ENCODE data around the gene PHKG2. TPM values are rescaled to one million over a fixed set of nuclear protein-coding genes. Genes with fewer than 3 reads are reported as not detected.

PHKG2 gene
- total RNA-seq, 1 experiment from 2014 or later, result 26.4 TPM

DNA sequence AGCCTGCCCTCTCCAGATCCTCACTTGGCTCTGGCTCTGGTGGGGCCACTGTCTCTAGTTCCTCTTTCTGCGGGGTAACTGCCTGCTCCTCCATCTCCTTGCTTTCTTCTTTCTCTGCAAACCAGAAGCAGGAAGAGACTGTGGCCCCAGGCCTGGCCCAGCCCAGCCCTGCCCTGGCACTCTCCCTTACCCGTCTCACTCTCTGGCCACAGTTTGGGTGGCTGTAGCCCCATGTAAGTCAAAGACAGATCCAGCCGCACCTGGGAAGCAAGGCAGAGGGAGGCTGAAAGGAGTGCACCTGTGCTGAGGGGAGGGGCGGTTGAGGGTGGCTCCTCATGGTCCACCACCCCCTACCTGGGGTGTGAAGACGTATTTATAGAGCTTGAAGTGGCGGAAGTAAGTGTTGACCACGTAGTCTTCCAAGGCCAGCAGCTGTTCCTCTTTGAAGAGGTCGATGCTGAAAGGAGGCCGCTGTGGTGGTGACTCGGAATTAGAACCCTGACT lies 10.8 kb downstream of the PHKG2 start:
- H3K4me1 ChIP-seq, result peaks cover 5% of the 10 kb centered on the region; the same call in 1 of the 2 replicates
- DNase-seq, result no peak
- no peaks in the 10 kb centered on the region for H3K27me3 ChIP-seq
- H3K4me3 ChIP-seq, result no peak overlapping the region
- H3K27ac ChIP-seq, result no peak overlapping the region
- peaks cover 16% of the 10 kb centered on the region for H3K36me3 ChIP-seq
- no peaks in the 10 kb centered on the region for H3K9me3 ChIP-seq (replicated peaks)

DNA sequence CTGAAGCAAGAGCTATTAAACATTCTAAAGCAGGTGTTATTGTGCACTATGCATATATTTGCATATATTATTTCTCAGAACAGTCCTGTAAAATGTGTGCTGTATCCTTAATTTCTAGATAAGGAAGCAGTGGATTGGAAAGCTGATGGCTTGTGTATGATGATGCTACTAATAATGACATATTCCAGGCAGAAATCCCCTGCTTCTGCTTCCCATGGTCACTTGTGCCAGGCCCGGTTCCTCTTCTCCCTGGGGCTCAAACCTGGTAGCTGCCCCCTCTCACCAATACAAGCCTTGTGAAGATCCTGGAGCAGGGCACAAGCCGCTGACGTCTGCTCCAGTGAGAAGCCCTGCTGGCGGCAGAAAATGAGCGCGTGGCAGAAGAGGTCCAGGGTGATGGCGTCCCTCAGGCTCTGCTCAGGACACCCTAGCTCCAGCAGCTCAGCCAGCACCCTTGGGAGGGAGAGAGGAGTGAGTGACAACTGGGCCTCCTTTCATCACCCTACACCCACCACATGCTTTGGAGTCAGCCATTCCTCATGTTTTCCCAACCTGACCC lies 11.9 kb downstream of the PHKG2 start:
- Histone ChIP-seq H3K9me3 (replicated peaks) (no peaks in the 10 kb centered on the region), H3K27me3 (no peaks in the 10 kb centered on the region), H3K36me3 (peaks cover 22% of the 10 kb centered on the region), H3K4me3 (no peak overlapping the region), H3K4me1 (peaks cover 5% of the 10 kb centered on the region; the same call in 1 of the 2 replicates), H3K27ac (no peak overlapping the region)
- DNase-seq, result no peak

DNA sequence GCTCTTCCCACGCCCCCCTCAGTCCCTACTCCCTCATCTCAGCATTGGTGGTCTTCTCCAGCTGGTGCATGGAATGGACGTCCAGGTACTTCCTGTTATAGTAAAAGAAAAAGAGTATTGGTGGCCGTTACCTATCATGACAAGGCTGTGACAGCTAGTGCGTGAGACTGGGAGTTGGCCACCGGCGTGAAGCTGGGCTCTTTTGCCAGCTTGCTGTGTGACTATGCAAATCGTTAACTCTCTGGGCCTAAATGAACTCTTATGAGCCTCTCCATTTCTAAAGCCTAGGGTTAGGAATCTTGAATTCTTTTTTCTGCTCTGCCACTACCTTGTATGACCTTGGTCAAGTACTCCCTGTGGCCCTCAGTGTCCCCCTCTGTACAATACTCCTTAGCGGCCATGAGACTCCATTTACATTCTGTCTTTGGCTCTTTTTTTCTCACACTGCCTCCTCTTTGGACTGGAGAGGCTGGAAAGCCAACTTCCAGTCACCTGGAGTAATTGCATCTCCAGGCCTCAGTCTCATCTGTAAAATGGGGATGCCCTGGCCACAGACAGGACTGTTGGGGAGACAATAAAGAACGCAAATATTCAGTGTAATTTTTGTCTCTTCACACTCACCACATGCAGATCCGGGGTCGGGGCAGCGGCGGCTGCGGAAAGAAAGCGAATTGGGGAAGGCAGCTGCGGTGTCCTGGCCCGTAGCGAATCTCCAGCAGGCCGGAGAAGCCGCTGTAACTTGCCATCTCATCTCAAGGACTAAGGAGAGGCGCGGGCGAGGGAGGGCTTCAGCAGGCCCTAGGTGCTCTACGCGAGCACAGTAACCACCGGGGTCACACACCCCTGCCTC lies 12.6 kb downstream of the PHKG2 start:
- H3K36me3 ChIP-seq, result peaks cover 22% of the 10 kb centered on the region
- peak overlapping the region; percentile 34 for H3K27ac ChIP-seq
- H3K27me3 ChIP-seq, result no peaks in the 10 kb centered on the region
- no peaks in the 10 kb centered on the region for H3K9me3 ChIP-seq (replicated peaks)
- H3K4me1 ChIP-seq, result peaks cover 5% of the 10 kb centered on the region; the same call in 1 of the 2 replicates
- no peak for DNase-seq
- peak overlapping the region; percentile 67 for H3K4me3 ChIP-seq

DNA sequence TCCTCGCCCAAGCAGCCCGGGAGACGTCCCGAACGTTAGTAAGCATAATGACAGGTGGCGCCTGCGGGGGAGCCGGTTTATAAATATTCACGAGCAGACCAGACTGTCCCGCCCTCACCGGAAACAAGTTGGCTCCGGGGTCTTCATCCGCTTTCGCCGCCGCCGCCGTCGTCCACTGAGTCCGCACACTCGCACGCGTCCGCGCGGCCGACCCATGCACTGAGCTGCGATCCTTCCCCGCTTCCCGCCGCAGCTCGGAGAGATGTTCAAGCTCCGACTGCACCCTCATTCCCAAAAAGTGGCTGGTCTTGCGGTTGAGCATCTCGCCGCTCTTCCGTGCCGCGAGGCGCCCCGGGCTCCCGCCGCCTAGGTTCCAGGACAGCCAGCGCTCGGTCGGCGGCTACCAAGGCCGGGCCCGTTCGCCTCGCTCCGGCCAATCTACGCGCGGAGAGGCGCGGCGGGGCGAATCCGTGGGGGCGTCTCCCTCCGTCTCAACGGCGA lies 13.3 kb downstream of the PHKG2 start:
- Histone ChIP-seq H3K4me3 (peak overlapping the region; percentile 67), H3K27ac (peak overlapping the region; percentile 34), H3K9me3 (replicated peaks) (no peaks in the 10 kb centered on the region), H3K36me3 (peaks cover 20% of the 10 kb centered on the region), H3K27me3 (no peaks in the 10 kb centered on the region), H3K4me1 (peaks cover 5% of the 10 kb centered on the region; the same call in 1 of the 2 replicates)
- DNase-seq, result peak; percentile 80 to 81

DNA sequence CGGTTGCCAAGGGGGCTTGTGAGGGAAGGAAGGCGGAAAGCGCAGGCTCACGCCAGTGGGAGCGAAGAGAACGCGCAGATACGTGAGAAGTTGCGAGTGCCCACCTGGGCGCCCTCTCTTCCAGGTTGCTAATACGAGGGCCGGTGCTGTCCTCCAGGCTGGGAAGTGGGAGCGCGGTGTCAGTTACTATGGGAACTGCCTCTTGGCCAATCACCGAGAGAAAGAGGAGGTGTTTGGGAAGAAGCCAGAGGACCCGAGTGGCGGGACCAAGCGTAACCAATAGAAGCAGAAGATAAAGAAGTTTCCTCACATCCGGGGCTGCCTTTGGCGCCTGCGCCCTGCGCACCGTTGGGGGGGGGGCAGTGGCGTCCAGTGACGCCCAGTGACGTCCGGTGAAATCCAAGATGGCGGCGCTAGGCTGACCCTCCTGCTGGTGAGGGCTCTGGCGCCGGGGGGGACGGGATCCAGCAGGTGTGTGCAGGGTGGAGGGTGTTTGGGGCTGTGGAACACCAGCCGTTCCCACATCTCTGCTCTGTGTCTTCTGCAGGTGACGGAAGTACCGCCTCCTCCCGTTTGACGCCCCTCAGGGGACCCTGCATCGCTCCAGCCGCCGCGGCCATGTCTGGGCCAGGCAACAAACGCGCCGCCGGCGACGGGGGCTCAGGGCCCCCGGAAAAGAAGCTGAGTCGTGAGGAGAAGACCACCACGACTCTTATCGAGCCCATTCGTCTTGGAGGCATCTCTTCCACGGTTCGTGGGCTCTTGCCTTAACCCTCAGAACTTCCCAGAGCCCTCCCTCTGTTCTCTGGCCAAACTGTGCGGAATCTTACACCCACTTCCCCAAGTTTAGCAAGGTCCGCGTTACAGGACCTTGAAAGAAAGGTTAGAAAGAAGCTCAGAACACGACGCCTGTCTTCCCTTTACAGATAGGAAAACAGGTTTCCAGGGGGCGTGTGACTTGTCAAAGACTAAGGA lies 14.0 kb downstream of the PHKG2 start, which contains the start of the genes CFAP119 and RNF40:
CFAP119 (minus strand) TSS at position 135 of the 975 bp plus-strand sequence. CDS start 314 bp downstream, outside the sequence.
RNF40 (plus strand) TSS at position 395 of the 975 bp plus-strand sequence; CDS start at position 619, 224 bp downstream.
- DNase-seq, result peak; percentile 98 to 99
- Histone ChIP-seq H3K27me3 (no peaks in the 10 kb centered on the region), H3K36me3 (peaks cover 24% of the 10 kb centered on the region), H3K4me1 (peaks cover 5% of the 10 kb centered on the region; the same call in 1 of the 2 replicates), H3K4me3 (peak within 1 kb of the TSS; percentile 67), H3K27ac (peak within 1 kb of the TSS; percentile 43), H3K9me3 (replicated peaks) (no peaks in the 10 kb centered on the region)

DNA sequence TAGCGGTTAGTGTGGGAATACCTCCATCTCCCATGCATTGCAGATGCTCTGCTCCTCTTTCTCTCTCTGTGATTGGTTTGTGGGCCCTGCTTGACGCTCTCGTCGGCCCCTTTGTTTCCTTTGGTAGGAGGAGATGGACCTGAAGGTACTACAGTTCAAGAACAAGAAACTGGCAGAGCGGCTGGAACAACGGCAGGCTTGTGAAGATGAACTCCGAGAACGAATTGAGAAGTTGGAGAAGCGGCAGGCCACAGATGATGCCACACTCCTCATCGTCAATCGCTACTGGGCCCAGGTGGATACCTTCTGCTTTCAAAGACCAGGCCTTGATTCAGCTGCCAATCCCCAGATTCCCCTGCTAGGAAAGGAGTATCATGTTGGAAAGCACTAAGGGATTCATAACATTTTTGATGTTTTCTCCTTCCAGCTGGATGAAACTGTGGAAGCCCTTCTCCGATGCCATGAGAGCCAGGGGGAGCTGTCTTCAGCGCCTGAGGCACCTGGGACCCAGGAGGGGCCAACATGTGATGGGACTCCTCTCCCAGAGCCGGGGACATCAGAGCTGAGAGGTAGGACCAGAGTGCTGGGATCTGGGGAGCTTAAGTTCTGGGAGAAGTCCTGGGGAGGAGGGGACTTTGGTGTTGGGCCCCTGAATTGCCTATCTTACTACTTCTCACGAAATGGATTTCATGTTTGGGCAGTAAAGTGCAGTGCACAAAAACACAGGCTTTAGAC lies 14.9 kb downstream of the PHKG2 start:
- Histone ChIP-seq H3K4me1 (peaks cover 5% of the 10 kb centered on the region; the same call in 1 of the 2 replicates), H3K27ac (no peak overlapping the region), H3K36me3 (peaks cover 31% of the 10 kb centered on the region), H3K9me3 (replicated peaks) (no peaks in the 10 kb centered on the region), H3K27me3 (no peaks in the 10 kb centered on the region), H3K4me3 (peak overlapping the region; percentile 67)
- DNase-seq, result no peak

DNA sequence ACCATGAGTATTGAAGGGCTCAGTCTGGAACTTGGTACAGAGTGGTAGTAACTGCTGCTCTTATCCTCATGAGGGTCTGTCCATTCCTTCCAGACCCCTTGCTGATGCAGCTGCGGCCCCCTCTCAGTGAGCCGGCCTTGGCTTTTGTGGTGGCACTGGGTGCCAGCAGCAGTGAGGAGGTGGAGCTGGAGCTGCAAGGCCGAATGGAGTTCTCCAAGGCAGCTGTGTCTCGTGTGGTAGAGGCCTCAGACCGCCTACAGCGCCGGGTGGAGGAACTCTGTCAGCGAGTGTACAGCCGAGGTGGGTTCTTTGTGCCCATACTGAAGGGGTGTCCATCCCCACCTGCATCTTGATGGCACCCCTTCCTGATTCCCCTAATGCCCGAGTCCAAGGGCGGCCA lies 15.9 kb downstream of the PHKG2 start:
- peaks cover 5% of the 10 kb centered on the region; the same call in 1 of the 2 replicates for H3K4me1 ChIP-seq
- no peaks in the 10 kb centered on the region for H3K27me3 ChIP-seq
- peaks cover 40% of the 10 kb centered on the region for H3K36me3 ChIP-seq
- no peak for DNase-seq
- H3K4me3 ChIP-seq, result no peak overlapping the region
- H3K9me3 ChIP-seq (replicated peaks), result no peaks in the 10 kb centered on the region
- no peak overlapping the region for H3K27ac ChIP-seq

DNA sequence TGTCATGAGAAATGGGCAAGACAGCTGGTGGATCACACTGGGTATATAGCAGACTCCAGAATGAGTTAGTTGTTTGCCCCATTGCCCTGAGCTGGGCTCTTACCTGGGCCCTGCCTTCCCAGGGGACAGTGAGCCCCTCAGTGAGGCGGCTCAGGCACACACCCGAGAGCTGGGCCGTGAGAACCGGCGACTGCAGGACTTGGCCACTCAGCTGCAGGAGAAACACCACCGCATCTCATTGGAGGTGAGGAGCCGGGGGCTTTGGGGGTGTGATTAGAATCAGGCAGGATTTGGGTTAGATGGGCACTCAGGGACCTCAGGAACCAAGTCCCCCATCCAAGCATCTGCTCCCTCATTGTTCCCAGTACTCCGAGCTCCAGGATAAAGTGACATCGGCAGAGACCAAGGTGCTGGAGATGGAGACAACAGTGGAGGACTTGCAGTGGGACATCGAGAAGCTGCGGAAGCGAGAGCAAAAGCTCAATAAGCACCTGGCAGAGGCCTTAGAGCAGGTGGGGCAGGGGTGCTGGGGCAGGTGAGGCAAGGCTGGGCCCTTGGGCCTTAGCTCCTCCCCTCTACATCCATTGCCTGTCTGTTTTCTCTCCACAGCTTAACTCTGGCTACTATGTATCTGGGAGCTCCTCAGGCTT lies 16.7 kb downstream of the PHKG2 start:
- H3K27me3 ChIP-seq, result no peaks in the 10 kb centered on the region
- H3K36me3 ChIP-seq, result peaks cover 46% of the 10 kb centered on the region
- DNase-seq, result no peak
- no peak overlapping the region for H3K4me3 ChIP-seq
- no peaks in the 10 kb centered on the region for H3K9me3 ChIP-seq (replicated peaks)
- H3K4me1 ChIP-seq, result peaks cover 5% of the 10 kb centered on the region; the same call in 1 of the 2 replicates
- no peak overlapping the region for H3K27ac ChIP-seq

DNA sequence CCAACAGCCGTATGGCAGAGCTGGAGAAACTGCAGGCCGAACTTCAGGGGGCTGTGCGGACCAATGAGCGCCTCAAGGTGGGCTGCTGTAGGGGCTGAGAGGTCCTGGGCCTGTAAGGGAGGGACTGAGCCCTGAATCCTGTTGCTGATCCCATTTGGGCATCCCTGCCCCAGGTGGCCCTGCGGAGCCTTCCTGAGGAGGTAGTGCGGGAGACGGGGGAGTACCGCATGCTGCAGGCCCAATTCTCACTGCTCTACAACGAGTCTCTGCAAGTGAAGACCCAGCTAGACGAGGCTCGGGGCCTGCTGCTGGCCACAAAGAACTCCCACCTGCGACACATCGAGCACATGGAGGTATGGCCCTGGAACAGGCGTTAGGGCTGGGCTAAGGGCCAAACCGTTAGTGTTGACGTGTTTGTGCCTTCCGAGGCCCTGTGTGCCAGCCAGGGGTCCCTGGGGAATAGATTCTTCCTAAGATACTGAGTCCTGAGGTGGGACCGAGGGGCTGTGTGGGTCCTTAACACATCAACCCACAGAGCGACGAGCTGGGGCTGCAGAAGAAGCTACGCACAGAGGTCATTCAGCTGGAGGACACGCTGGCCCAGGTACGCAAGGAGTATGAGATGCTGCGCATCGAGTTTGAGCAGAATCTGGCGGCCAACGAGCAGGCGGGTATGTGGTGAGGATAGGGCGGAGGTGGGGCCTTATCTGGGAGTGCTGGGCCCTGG lies 18.1 kb downstream of the PHKG2 start:
- peaks cover 55% of the 10 kb centered on the region for H3K36me3 ChIP-seq
- no peak overlapping the region for H3K4me3 ChIP-seq
- DNase-seq, result no peak
- H3K4me1 ChIP-seq, result peaks cover 3% of the 10 kb centered on the region; the same call in 1 of the 2 replicates
- no peak overlapping the region for H3K27ac ChIP-seq
- no peaks in the 10 kb centered on the region for H3K9me3 ChIP-seq (replicated peaks)
- H3K27me3 ChIP-seq, result no peaks in the 10 kb centered on the region

DNA sequence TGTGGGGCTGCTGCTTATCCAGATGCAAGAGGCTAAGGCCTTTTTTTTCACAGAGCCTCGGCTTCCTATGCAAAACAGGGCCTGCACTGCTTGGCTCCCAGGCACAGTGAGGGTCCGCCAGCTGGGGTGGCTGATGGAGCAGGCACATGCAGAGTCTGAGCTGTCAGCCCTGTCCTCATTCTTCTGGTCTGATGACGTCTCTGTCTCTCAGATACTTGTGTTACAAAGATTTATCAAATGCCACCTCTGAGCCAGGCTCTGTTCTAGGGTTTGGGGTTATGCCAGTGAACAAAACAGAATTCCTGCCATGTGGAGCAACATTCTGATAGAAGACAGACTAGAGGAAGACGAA lies 18.7 kb downstream of the PHKG2 start:
- Histone ChIP-seq H3K36me3 (peaks cover 61% of the 10 kb centered on the region), H3K9me3 (replicated peaks) (no peaks in the 10 kb centered on the region), H3K27ac (no peak overlapping the region), H3K27me3 (no peaks in the 10 kb centered on the region), H3K4me1 (peaks cover 3% of the 10 kb centered on the region; the same call in 1 of the 2 replicates), H3K4me3 (no peak overlapping the region)
- DNase-seq, result no peak

DNA sequence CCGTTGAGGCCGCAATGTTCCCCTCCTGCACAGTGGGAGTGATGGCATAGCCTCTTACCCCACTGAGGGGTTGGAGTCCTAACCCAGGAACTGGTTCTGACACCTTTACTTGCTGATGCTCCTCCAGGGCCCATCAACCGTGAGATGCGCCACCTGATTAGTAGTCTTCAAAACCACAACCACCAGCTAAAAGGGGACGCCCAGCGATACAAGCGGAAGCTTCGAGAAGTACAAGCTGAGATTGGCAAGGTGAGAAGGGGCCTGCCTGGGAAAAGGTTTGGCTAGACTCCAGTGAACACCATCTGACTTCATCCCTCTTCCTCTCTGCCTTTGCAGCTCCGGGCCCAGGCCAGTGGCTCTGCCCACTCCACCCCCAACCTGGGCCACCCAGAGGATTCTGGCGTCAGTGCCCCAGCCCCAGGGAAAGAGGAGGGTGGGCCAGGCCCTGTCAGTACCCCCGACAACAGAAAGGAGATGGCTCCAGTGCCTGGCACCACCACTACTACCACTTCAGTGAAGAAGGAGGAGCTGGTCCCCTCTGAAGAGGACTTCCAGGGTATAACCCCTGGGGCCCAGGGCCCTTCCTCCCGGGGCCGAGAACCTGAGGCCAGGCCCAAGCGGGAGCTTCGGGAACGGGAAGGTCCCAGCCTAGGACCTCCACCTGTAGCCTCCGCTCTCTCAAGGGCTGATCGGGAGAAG lies 19.7 kb downstream of the PHKG2 start:
- Histone ChIP-seq H3K4me1 (peaks cover 3% of the 10 kb centered on the region; the same call in 1 of the 2 replicates), H3K27me3 (no peaks in the 10 kb centered on the region), H3K4me3 (no peak overlapping the region), H3K27ac (no peak overlapping the region), H3K36me3 (peaks cover 71% of the 10 kb centered on the region), H3K9me3 (replicated peaks) (no peaks in the 10 kb centered on the region)
- no peak for DNase-seq

DNA sequence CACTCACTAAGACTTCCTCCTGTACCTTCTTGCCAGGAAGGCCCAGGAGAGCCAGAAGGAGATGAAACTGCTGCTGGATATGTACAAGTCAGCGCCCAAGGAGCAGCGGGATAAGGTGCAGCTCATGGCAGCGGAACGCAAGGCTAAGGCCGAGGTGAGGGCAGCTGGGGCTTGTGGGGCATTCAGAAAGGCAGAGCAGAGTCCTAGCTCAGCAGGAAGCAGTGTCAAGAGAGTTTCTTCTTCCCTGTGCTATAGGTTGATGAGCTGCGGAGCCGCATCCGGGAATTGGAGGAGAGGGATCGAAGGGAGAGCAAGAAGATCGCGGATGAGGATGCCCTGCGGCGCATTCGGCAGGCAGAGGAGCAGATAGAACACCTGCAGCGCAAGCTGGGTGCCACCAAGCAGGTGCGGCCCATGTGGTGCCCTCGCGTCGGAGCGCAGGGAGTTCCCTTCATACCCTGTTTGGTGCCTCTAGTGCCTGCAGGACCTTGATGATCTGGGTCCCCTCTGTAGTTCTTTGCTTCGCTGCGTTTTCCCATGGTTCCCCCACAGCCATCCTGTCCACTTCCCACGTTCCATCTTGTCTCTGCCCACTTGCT lies 20.5 kb downstream of the PHKG2 start:
- no peak overlapping the region for H3K27ac ChIP-seq
- no peaks in the 10 kb centered on the region for H3K4me1 ChIP-seq
- no peak for DNase-seq
- H3K36me3 ChIP-seq, result peaks cover 74% of the 10 kb centered on the region
- no peak overlapping the region for H3K4me3 ChIP-seq
- H3K27me3 ChIP-seq, result no peaks in the 10 kb centered on the region
- no peaks in the 10 kb centered on the region for H3K9me3 ChIP-seq (replicated peaks)

Data from SJCRH30 (cell line).